ENCODE results near the gene LHX1.

Gene LHX1

GRCh38 chr17:36921095-36921851 is 16.0 kb upstream of the LHX1 start:
- no peak for FAIRE-seq
- no peak for DNase-seq (ENCODE audit: extremely low spot score, insufficient read length, low read depth)

GRCh38 chr17:36922175-36922574 is 15.1 kb upstream of the LHX1 start:
- FAIRE-seq: no peak
- no peak for DNase-seq (ENCODE audit: extremely low spot score, insufficient read length, low read depth)

GRCh38 chr17:36923814-36924221 is 13.5 kb upstream of the LHX1 start:
- FAIRE-seq: no peak
- no peak for DNase-seq (ENCODE audit: extremely low spot score, insufficient read length, low read depth)

- no peak for DNase-seq (ENCODE audit: extremely low spot score, insufficient read length, low read depth)
- no peak for FAIRE-seq
Observed at GRCh38 chr17:36926226-36926625, 11.0 kb upstream of the LHX1 start.

GRCh38 chr17:36926701-36927100 is 10.6 kb upstream of the LHX1 start:
- no peak for DNase-seq (ENCODE audit: extremely low spot score, insufficient read length, low read depth)
- FAIRE-seq: no peak

- FAIRE-seq (no peak), DNase-seq (ENCODE audit: extremely low spot score, insufficient read length, low read depth) (no peak)
Observed at GRCh38 chr17:36928471-36929345, 8.6 kb upstream of the LHX1 start.

- FAIRE-seq: no peak
- no peak for DNase-seq (ENCODE audit: extremely low spot score, insufficient read length, low read depth)
Observed at GRCh38 chr17:36929851-36930582, 7.3 kb upstream of the LHX1 start.

GRCh38 chr17:36930583-36930900 is 6.7 kb upstream of the LHX1 start:
- FAIRE-seq (no peak), DNase-seq (ENCODE audit: extremely low spot score, insufficient read length, low read depth) (no peak)

- DNase-seq (ENCODE audit: extremely low spot score, insufficient read length, low read depth) (no peak), FAIRE-seq (no peak)
Observed at GRCh38 chr17:36931096-36931696, 6.1 kb upstream of the LHX1 start.

GRCh38 chr17:36931697-36932382 is 5.4 kb upstream of the LHX1 start:
- DNase-seq (ENCODE audit: extremely low spot score, insufficient read length, low read depth) (no peak), FAIRE-seq (no peak)

GRCh38 chr17:36932383-36932693 is 4.9 kb upstream of the LHX1 start:
- FAIRE-seq (no peak), DNase-seq (ENCODE audit: extremely low spot score, insufficient read length, low read depth) (no peak)

- DNase-seq (ENCODE audit: extremely low spot score, insufficient read length, low read depth) (no peak), FAIRE-seq (no peak)
Observed at GRCh38 chr17:36932694-36933511, 4.4 kb upstream of the LHX1 start.

GRCh38 chr17:36933512-36934143 is 3.6 kb upstream of the LHX1 start:
- no peak for FAIRE-seq
- DNase-seq (ENCODE audit: extremely low spot score, insufficient read length, low read depth): no peak

- no peak for DNase-seq (ENCODE audit: extremely low spot score, insufficient read length, low read depth)
- no peak for FAIRE-seq
Observed at GRCh38 chr17:36934144-36934691, 3.1 kb upstream of the LHX1 start.

GRCh38 chr17:36934692-36935630 is 2.3 kb upstream of the LHX1 start:
- DNase-seq (ENCODE audit: extremely low spot score, insufficient read length, low read depth): no peak
- no peak for FAIRE-seq

- DNase-seq (ENCODE audit: extremely low spot score, insufficient read length, low read depth) (no peak), FAIRE-seq (no peak)
Observed at GRCh38 chr17:36935671-36936454, 1.4 kb upstream of the LHX1 start.
